Mammary epithelial cell (primary cell): Measurements from ENCODE around the gene TAC4.

Experiments
- EZH2 ChIP-seq: IDR thresholded peaks from 2 replicates; pipeline ENCODE4 v1.6.1; 2012; ENCODE audit warnings: low read length, inconsistent platforms, borderline replicate concordance
- TF ChIP-seq, protein P1 (sequence below), 2 donors: IDR thresholded peaks in 1 of 2; conservative IDR thresholded peaks in 1 of 2; 2 replicates each; pipeline ENCODE4 v1.5.1; 2011 to 2012; ENCODE audit warnings: inconsistent platforms in 2 of 2, low read length in 2 of 2, mild to moderate bottlenecking in 2 of 2, control low read depth in 1 of 2, low read depth in 1 of 2; ENCODE audit not compliant: insufficient read depth in 1 of 2; ENCODE audit errors: extremely low read depth in 1 of 2

DNA sequence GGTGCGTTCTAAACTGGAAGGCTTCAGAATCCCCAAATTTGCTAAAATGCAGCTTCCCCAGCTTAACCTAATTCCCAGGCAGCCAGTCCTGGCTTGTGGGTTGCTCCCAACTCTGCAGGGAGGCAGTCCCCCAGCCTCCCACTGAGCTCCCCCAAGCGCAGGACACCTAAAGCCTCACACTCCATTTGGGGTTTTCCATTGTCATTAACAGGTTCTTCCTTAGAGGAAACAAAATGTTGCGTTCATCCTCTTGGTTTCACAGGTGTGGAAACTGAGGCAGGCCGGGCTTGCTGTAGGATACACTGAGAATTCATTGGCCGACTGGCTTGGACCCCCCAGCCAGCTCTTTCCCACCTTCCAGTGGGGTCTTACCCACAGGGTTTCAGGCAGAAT, 2.3 kb upstream of the TAC4 start:
- TF ChIP-seq, protein P1, sequence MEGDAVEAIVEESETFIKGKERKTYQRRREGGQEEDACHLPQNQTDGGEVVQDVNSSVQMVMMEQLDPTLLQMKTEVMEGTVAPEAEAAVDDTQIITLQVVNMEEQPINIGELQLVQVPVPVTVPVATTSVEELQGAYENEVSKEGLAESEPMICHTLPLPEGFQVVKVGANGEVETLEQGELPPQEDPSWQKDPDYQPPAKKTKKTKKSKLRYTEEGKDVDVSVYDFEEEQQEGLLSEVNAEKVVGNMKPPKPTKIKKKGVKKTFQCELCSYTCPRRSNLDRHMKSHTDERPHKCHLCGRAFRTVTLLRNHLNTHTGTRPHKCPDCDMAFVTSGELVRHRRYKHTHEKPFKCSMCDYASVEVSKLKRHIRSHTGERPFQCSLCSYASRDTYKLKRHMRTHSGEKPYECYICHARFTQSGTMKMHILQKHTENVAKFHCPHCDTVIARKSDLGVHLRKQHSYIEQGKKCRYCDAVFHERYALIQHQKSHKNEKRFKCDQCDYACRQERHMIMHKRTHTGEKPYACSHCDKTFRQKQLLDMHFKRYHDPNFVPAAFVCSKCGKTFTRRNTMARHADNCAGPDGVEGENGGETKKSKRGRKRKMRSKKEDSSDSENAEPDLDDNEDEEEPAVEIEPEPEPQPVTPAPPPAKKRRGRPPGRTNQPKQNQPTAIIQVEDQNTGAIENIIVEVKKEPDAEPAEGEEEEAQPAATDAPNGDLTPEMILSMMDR (conservative IDR thresholded peaks at IDR 0.05 in 1 of 2, IDR thresholded peaks at IDR 0.05 in 1 of 2; ENCODE audit: extremely low read depth in 1 of 2, insufficient read depth in 1 of 2, low read depth in 1 of 2, low read length in 2 of 2), result no peak
- TF ChIP-seq EZH2, result no peak
